ENCODE data around the gene WDR18. TPM values are rescaled to one million over a fixed set of nuclear protein-coding genes. Genes with fewer than 3 reads are reported as not detected.

WDR18 gene
- total and polyA plus RNA-seq, 2 of the 4 experiments (the other 2 are of a cell fraction) = 37.1 to 56.9 TPM

- Histone ChIP-seq H3K9ac (ENCODE audit: low read depth, low read length) (no peak overlapping the region), H4K8ac (ENCODE audit: low read depth in 2 of 2, low read length in 2 of 2) (peak overlapping the region; percentile 70 to 88; a peak in 2 of 4 replicates), H4K91ac (ENCODE audit: insufficient read depth, low read depth, low read length) (peak overlapping the region; percentile 98; the same call in 1 of the 2 replicates), H2BK20ac (ENCODE audit: low read depth, low read length) (no peak overlapping the region), H3K27me3 (ENCODE audit: control insufficient read depth, insufficient read depth, low read length) (no peaks in the 10 kb centered on the region), H3K9me3 (ENCODE audit: control insufficient read depth, insufficient read depth, low read length) (no peaks in the 10 kb centered on the region), H3K23ac (ENCODE audit: low read depth, low read length) (0 out of 2 replicates have a peak overlapping the region, but pooled peaks have one; percentile 29), H3K4me3 (ENCODE audit: insufficient read depth, low read depth, low read length) (no peak overlapping the region), H2AK5ac (ENCODE audit: low read depth, low read length) (peak overlapping the region; percentile 99), H2AFZ (replicated peaks; ENCODE audit: low read length, poor library complexity) (peak overlapping the region; percentile 63), H4K5ac (ENCODE audit: low read depth, low read length) (peak overlapping the region; percentile 1; the same call in 1 of the 2 replicates), H3K36me3 (ENCODE audit: control insufficient read depth, insufficient read depth, low read length) (peaks cover 55% of the 10 kb centered on the region), H3K18ac (ENCODE audit: low read depth, low read length) (no peak overlapping the region; the same call in 1 of the 2 replicates), H3K79me1 (ENCODE audit: low read depth in 1 of 2, low read length in 2 of 2) (peaks cover 30 to 65% of the 10 kb centered on the region in 2 experiments), H3K9me1 (ENCODE audit: insufficient read depth, low read length) (peaks cover 11% of the 10 kb centered on the region), H2AK9ac (replicated peaks; ENCODE audit: low read depth, low read length, poor library complexity) (peak overlapping the region; percentile 99), H3K4me2 (ENCODE audit: low read depth, low read length) (no peak overlapping the region), H3K27ac (ENCODE audit: insufficient read depth, low read length) (peak overlapping the region; percentile 97), H2BK120ac (ENCODE audit: low read depth, low read length) (peak overlapping the region; percentile 97; the same call in 1 of the 2 replicates), H3K56ac (ENCODE audit: extremely low read depth, insufficient read depth, low read length) (no peak overlapping the region), H2BK5ac (ENCODE audit: low read depth, low read length, poor library complexity, severe bottlenecking) (peak overlapping the region; percentile 98), H4K20me1 (ENCODE audit: insufficient read depth, low read length) (peaks cover 41% of the 10 kb centered on the region), H3K4me1 (ENCODE audit: control insufficient read depth, insufficient read depth, low read length) (peaks cover 28% of the 10 kb centered on the region), H3K4ac (ENCODE audit: low read depth, low read length) (peak overlapping the region; percentile 98), H3K14ac (replicated peaks; ENCODE audit: low read depth, low read length) (peak overlapping the region; percentile 7; the same call in 1 of the 2 replicates), H2BK15ac (ENCODE audit: low read depth, low read length) (peak overlapping the region; percentile 93; the same call in 1 of the 3 replicates)
- DNase-seq = peak; percentile 49
- no TSS peak for BruUV-seq (replicated peaks)
- 0 out of 2 replicates have a peak, but pooled peaks have one; percentile 2 for ATAC-seq (ENCODE audit: low read depth)
- CTCF ChIA-PET = interaction anchor here (0.6 kb wide), 1 partner anchor 162 kb away, joined by 3 read pairs; no protein-coding TSS in a partner anchor
- dilution Hi-C loops (cut with HindIII; ENCODE audit: low sequenced_read_pairs, unreplicated experiment) = no loop called here
- 38% methylated on average over 20 of the region's 31 CpGs; no CpG with 5 or more reads in 1 of the 2 experiments for WGBS, 2 experiments (ENCODE audit: extremely low coverage in 2 of 2, insufficient read length in 1 of 2)
- intact Hi-C loops (cut with micrococcal nuclease) = no loop called here
- in situ Hi-C loops (cut with MboI; ENCODE audit: low sequenced_read_pairs) = no loop called here
- POLR2A ChIA-PET (ENCODE audit: unreplicated experiment) = no interaction called here
- TF ChIP-seq RFX5 (IDR thresholded peaks at IDR 0.05; ENCODE audit: low read depth, low read length) (no peak), CEBPB (IDR thresholded peaks at IDR 0.05; ENCODE audit: low read depth, low read length) (no peak), MAFK (IDR thresholded peaks at IDR 0.05; ENCODE audit: low read depth, low read length) (no peak), NFE2L2 (IDR thresholded peaks at IDR 0.05; ENCODE audit: low read depth, low read length) (no peak), BHLHE40 (IDR thresholded peaks at IDR 0.05; ENCODE audit: low read depth, low read length) (peak; percentile 69), USF2 (IDR thresholded peaks at IDR 0.05; ENCODE audit: low read depth, low read length) (peak; percentile 26; the same call in 1 of the 2 replicates), SMC3 (IDR thresholded peaks at IDR 0.05; ENCODE audit: low read depth, low read length) (no peak), FOS (IDR thresholded peaks at IDR 0.05; ENCODE audit: low read depth, low read length) (no peak), MXI1 (IDR thresholded peaks at IDR 0.05; ENCODE audit: borderline replicate concordance, low read depth, low read length) (peak; percentile 17; the same call in 1 of the 2 replicates), CTCF (conservative IDR thresholded peaks at IDR 0.05; ENCODE audit: low read depth, low read length) (no peak), CHD1 (IDR thresholded peaks at IDR 0.05; ENCODE audit: low read depth, low read length) (no peak), MAZ (IDR thresholded peaks at IDR 0.05; ENCODE audit: borderline replicate concordance, low read depth, low read length) (no peak), RAD21 (IDR thresholded peaks at IDR 0.05; ENCODE audit: low read length) (no peak), POLR2A (IDR thresholded peaks at IDR 0.05; ENCODE audit: low read depth, low read length) (no peak), ELK1 (IDR thresholded peaks at IDR 0.05; ENCODE audit: borderline replicate concordance, low read depth, low read length) (no peak)
Measured at GRCh38 chr19:934865-935479, 49.2 kb upstream of the WDR18 start.
